Breast epithelium (tissue), 3 donors: Measurements from ENCODE around the gene PEDS1.

Experiments used
- CTCF ChIP-seq, 3 donors: fragments of 450-650 bp; IDR thresholded peaks; one replicate each; pipeline ENCODE4 v1.5.1; 2016 to 2017; ENCODE audit warnings: antibody characterized with exemption in 3 of 3, mild to moderate bottlenecking in 3 of 3, moderate library complexity in 3 of 3
- POLR2A ChIP-seq: fragments of 450-650 bp; IDR thresholded peaks from one replicate; pipeline ENCODE4 v1.6.1; 2016; ENCODE audit warnings: antibody characterized with exemption, mild to moderate bottlenecking, moderate library complexity
- POLR2AphosphoS5 ChIP-seq, 3 donors: sonication (generic); formaldehyde crosslinking; IDR thresholded peaks; one replicate each; pipeline ENCODE4 v1.6.1; 2017; ENCODE audit warnings: antibody characterized with exemption in 3 of 3

- no peak for TF ChIP-seq CTCF (IDR thresholded peaks at IDR 0.05)
- no peak for TF ChIP-seq POLR2A
- TF ChIP-seq POLR2AphosphoS5 (IDR thresholded peaks at IDR 0.05), result no peak
These were observed 31.9 kb upstream of the PEDS1 start for GRCh38 chr20:50185426-50185825.
